Measurements from ENCODE around the gene TFF3. TPM values are rescaled to one million over a fixed set of nuclear protein-coding genes. Genes with fewer than 3 reads are reported as not detected.

The TFF3 gene
- total RNA-seq, 1 experiment from 2014 or later: not detected

GRCh38 chr21:42304556-42305454 is 10.4 kb downstream of the TFF3 start:
- H3K4me2 ChIP-seq: no peak overlapping the region
- H3K4me1 ChIP-seq (replicated peaks; ENCODE audit: insufficient read depth): no peaks in the 10 kb centered on the region
- H3K27ac ChIP-seq: no peak overlapping the region
- intact Hi-C loops (cut with micrococcal nuclease; ENCODE audit: unreplicated experiment): no loop called here
- ChIA-PET CTCF (no interaction called here), POLR2A (ENCODE audit: unreplicated experiment) (no interaction called here)
- H3K9me2 ChIP-seq (ENCODE audit: insufficient read depth): no peaks in the 10 kb centered on the region
- no peaks in the 10 kb centered on the region for H3K36me3 ChIP-seq (ENCODE audit: low read depth)
- no peak overlapping the region for H3K4me3 ChIP-seq
- BruUV-seq (replicated peaks): no TSS peak
- H3F3A ChIP-seq (ENCODE audit: insufficient read depth, low read depth): no peaks in the 10 kb centered on the region
- H3K27me3 ChIP-seq (ENCODE audit: insufficient read depth, low read depth): no peaks in the 10 kb centered on the region
- no peaks in the 10 kb centered on the region for H4K20me1 ChIP-seq (ENCODE audit: insufficient read depth)
- TF ChIP-seq EZH2 (IDR thresholded peaks at IDR 0.05; ENCODE audit: low read depth) (no peak), CTCF (conservative IDR thresholded peaks at IDR 0.05) (no peak)
- no peaks in the 10 kb centered on the region for H3K9me3 ChIP-seq (ENCODE audit: insufficient read depth, low read depth)
- no peak overlapping the region for H2AFZ ChIP-seq
- H3K79me2 ChIP-seq (ENCODE audit: low read depth): no peaks in the 10 kb centered on the region
- DNase-seq: no peak

- no TSS peak for BruUV-seq (replicated peaks)
- Histone ChIP-seq H3K9me3 (ENCODE audit: insufficient read depth, low read depth) (no peaks in the 10 kb centered on the region), H3K79me2 (ENCODE audit: low read depth) (no peaks in the 10 kb centered on the region), H3F3A (ENCODE audit: insufficient read depth, low read depth) (no peaks in the 10 kb centered on the region; the same call in 1 of the 2 replicates), H3K27me3 (ENCODE audit: insufficient read depth, low read depth) (no peaks in the 10 kb centered on the region), H3K4me3 (no peak overlapping the region), H3K27ac (no peak overlapping the region), H2AFZ (no peak overlapping the region), H3K36me3 (ENCODE audit: low read depth) (no peaks in the 10 kb centered on the region), H4K20me1 (ENCODE audit: insufficient read depth) (no peaks in the 10 kb centered on the region), H3K4me2 (no peak overlapping the region), H3K4me1 (replicated peaks; ENCODE audit: insufficient read depth) (0 out of 2 replicates have a peak, but pooled peaks cover 9% of the 10 kb centered on the region), H3K9me2 (ENCODE audit: insufficient read depth) (no peaks in the 10 kb centered on the region)
- TF ChIP-seq EZH2 (IDR thresholded peaks at IDR 0.05; ENCODE audit: low read depth) (no peak), CTCF (conservative IDR thresholded peaks at IDR 0.05) (no peak)
- ChIA-PET POLR2A (ENCODE audit: unreplicated experiment) (interaction anchor here (0.7 kb wide), 1 partner anchor 1096 kb away, joined by 11 read pairs; no protein-coding TSS in a partner anchor), CTCF (no interaction called here)
- intact Hi-C loops (cut with micrococcal nuclease; ENCODE audit: unreplicated experiment): no loop called here
- no peak for DNase-seq
Measured at GRCh38 chr21:42303443-42303842, 11.8 kb downstream of the TFF3 start.

- Histone ChIP-seq H3K79me2 (ENCODE audit: low read depth) (no peaks in the 10 kb centered on the region), H3F3A (ENCODE audit: insufficient read depth, low read depth) (no peaks in the 10 kb centered on the region; the same call in 1 of the 2 replicates), H3K4me3 (no peak overlapping the region), H2AFZ (no peak overlapping the region), H4K20me1 (ENCODE audit: insufficient read depth) (no peaks in the 10 kb centered on the region), H3K4me1 (replicated peaks; ENCODE audit: insufficient read depth) (peaks cover 15% of the 10 kb centered on the region; the same call in 1 of the 2 replicates), H3K9me2 (ENCODE audit: insufficient read depth) (no peaks in the 10 kb centered on the region), H3K36me3 (ENCODE audit: low read depth) (no peaks in the 10 kb centered on the region), H3K9me3 (ENCODE audit: insufficient read depth, low read depth) (no peaks in the 10 kb centered on the region), H3K4me2 (no peak overlapping the region), H3K27ac (no peak overlapping the region), H3K27me3 (ENCODE audit: insufficient read depth, low read depth) (no peaks in the 10 kb centered on the region)
- intact Hi-C loops (cut with micrococcal nuclease; ENCODE audit: unreplicated experiment): no loop called here
- POLR2A ChIA-PET (ENCODE audit: unreplicated experiment): no interaction called here
- no TSS peak for BruUV-seq (replicated peaks)
- no peak for TF ChIP-seq EZH2 (IDR thresholded peaks at IDR 0.05; ENCODE audit: low read depth)
- TF ChIP-seq CTCF (conservative IDR thresholded peaks at IDR 0.05): no peak
- CTCF ChIA-PET: no interaction called here
- no peak for DNase-seq
Measured at GRCh38 chr21:42302794-42303193, 12.4 kb downstream of the TFF3 start.
